NB4 (cell line): Measurements from ENCODE around the gene WNT9B.

ENCODE experiments used
- DNase-seq: peaks from one replicate; pipeline ENCODE4 v3.0.0; 2010; ENCODE audit warnings: low read depth
- H3K4me3 ChIP-seq: one replicate; pipeline ENCODE4 v1.5.1; 2011; ENCODE audit warnings: mild to moderate bottlenecking, low read depth, low read length, moderate library complexity
- CTCF ChIP-seq: IDR thresholded peaks from one replicate; pipeline ENCODE4 v1.5.1; 2012; ENCODE audit warnings: low read depth, low read length
- MAX ChIP-seq: IDR thresholded peaks from 2 replicates; pipeline ENCODE4 v1.6.1; 2011; ENCODE audit warnings: low read depth, low read length
- MYC ChIP-seq: IDR thresholded peaks from 2 replicates; pipeline ENCODE4 v1.6.1; 2011; ENCODE audit warnings: low read depth, low read length
- POLR2A ChIP-seq: IDR thresholded peaks from 2 replicates; pipeline ENCODE4 v1.6.1; 2011; ENCODE audit warnings: mild to moderate bottlenecking; ENCODE audit not compliant: insufficient read length; ENCODE audit errors: extremely low read depth

The WNT9B gene

GRCh38 chr17:46908068-46908737 lies 56.8 kb downstream of the WNT9B start:
- TF ChIP-seq MAX, result no peak
- DNase-seq, result no peak
- no peak overlapping the region for H3K4me3 ChIP-seq

- DNase-seq, result no peak
- TF ChIP-seq MAX (no peak), CTCF (no peak), MYC (no peak), POLR2A (no peak)
- H3K4me3 ChIP-seq, result no peak overlapping the region
Measured at GRCh38 chr17:46910179-46910927, 59.0 kb downstream of the WNT9B start.

GRCh38 chr17:46911311-46911710 lies 59.9 kb downstream of the WNT9B start:
- no peak for DNase-seq
- TF ChIP-seq MYC (no peak), POLR2A (no peak), CTCF (no peak)
- no peak overlapping the region for H3K4me3 ChIP-seq

GRCh38 chr17:46915596-46915995 lies 64.2 kb downstream of the WNT9B start:
- TF ChIP-seq CTCF, result no peak
- TF ChIP-seq MYC, result no peak
- TF ChIP-seq POLR2A, result no peak
- TF ChIP-seq MAX, result no peak
- no peak overlapping the region for H3K4me3 ChIP-seq
- no peak for DNase-seq

- no peak for DNase-seq
- no peak overlapping the region for H3K4me3 ChIP-seq
- TF ChIP-seq POLR2A, result no peak
- no peak for TF ChIP-seq CTCF
- TF ChIP-seq MYC, result no peak
- TF ChIP-seq MAX, result no peak
Measured at GRCh38 chr17:46916211-46916610, 64.8 kb downstream of the WNT9B start.

- no peak for DNase-seq
- no peak for TF ChIP-seq MAX
- TF ChIP-seq CTCF, result no peak
- TF ChIP-seq MYC, result no peak
- TF ChIP-seq POLR2A, result no peak
- H3K4me3 ChIP-seq, result no peak overlapping the region
Measured at GRCh38 chr17:46916623-46917022, 65.2 kb downstream of the WNT9B start.
